Urinary bladder (tissue), 4 donors: ENCODE measurements around the gene HNRNPLL. TPM values are rescaled to one million over a fixed set of nuclear protein-coding genes. Genes with fewer than 3 reads are reported as not detected.
A peak's percentile ranks its signal among the peaks of the same experiment; 100 is the strongest.
"Not testable (repeated sequence)": the region's sequence is repeated elsewhere in the genome, so short reads cannot be mapped to it uniquely, and the experiment has no call there.

Experiments used
- DNase-seq: peaks from one replicate; pipeline ENCODE4 v3.0.0-alpha.2; 2015; ENCODE audit errors: extremely low spot score
- H3K27ac ChIP-seq: one replicate; pipeline ENCODE4 v1.5.1; 2013; ENCODE audit warnings: low read depth, mild to moderate bottlenecking, moderate library complexity
- H3K36me3 ChIP-seq: one replicate; pipeline ENCODE4 v1.6.1; 2013; ENCODE audit warnings: mild to moderate bottlenecking, moderate library complexity; ENCODE audit not compliant: insufficient read depth
- H3K4me1 ChIP-seq: one replicate; pipeline ENCODE4 v1.6.1; 2013; ENCODE audit warnings: mild to moderate bottlenecking, moderate library complexity; ENCODE audit not compliant: insufficient read depth
- H3K4me3 ChIP-seq: one replicate; pipeline ENCODE4 v1.5.1; 2013; ENCODE audit warnings: low read depth, low read length
- WGBS: extraction: QIAGEN DNeasy Blood & Tissue Kit; methylation state at CpG from one replicate; pipeline ENCODE4 v1.1.7; 2013; 5-methylcytosine and 5-hydroxymethylcytosine counted together
- polyA plus RNA-seq: library from polyadenylated mRNA; stranded (reverse); fragments of 200-250 nt; gene quantifications from one replicate; pipeline ENCODE4 v1.2.3, GENCODE V29; 2013
- total RNA-seq: library from RNA; depleted of rRNA; stranded (reverse); fragments of >200 nt; gene quantifications from one replicate; pipeline ENCODE4 v1.2.3, GENCODE V29; 2014
- donor health status: healthy with polysubstance abuse.
- donor health status: healthy.

Gene HNRNPLL
- total and polyA plus RNA-seq, 2 donors, result 28.4 to 106 TPM

- 82% methylated on average over 1 of the region's 1 CpG for WGBS
- H3K36me3 ChIP-seq, result no peaks in the 10 kb centered on the region
- no peaks in the 10 kb centered on the region for H3K4me1 ChIP-seq
- H3K4me3 ChIP-seq, result no peak overlapping the region
- DNase-seq, result no peak
- no peak overlapping the region for H3K27ac ChIP-seq
These were observed 54.9 kb downstream of the HNRNPLL start for GRCh38 chr2:38547791-38548190.

GRCh38 chr2:38546585-38546984 lies 56.1 kb downstream of the HNRNPLL start:
- Histone ChIP-seq H3K27ac (no peak overlapping the region), H3K36me3 (no peaks in the 10 kb centered on the region), H3K4me1 (no peaks in the 10 kb centered on the region), H3K4me3 (no peak overlapping the region)
- WGBS, result 88% methylated on average over 3 of the region's 3 CpGs
- no peak for DNase-seq

- no peaks in the 10 kb centered on the region for H3K4me1 ChIP-seq
- DNase-seq, result no peak
- H3K36me3 ChIP-seq, result no peaks in the 10 kb centered on the region
These were observed 56.7 kb downstream of the HNRNPLL start for GRCh38 chr2:38546064-38546463.

GRCh38 chr2:38542248-38542631 lies 60.5 kb downstream of the HNRNPLL start:
- not testable (repeated sequence) for DNase-seq, H3K36me3 ChIP-seq, H3K4me1 ChIP-seq, H3K27ac ChIP-seq, H3K4me3 ChIP-seq
- 79% methylated on average over 4 of the region's 4 CpGs for WGBS

More at GRCh38 chr2:38546064-38546463, 56.7 kb downstream of the HNRNPLL start:
- no peak overlapping the region for H3K4me3 ChIP-seq
- H3K27ac ChIP-seq, result no peak overlapping the region

GRCh38 chr2:38540580-38541286 lies 62.0 kb downstream of the HNRNPLL start:
- H3K27ac ChIP-seq, result no peak overlapping the region
- no peak for DNase-seq

GRCh38 chr2:38539086-38539485 lies 63.6 kb downstream of the HNRNPLL start:
- H3K4me1 ChIP-seq, result no peaks in the 10 kb centered on the region
- no peak overlapping the region for H3K4me3 ChIP-seq
- DNase-seq, result no peak
- H3K27ac ChIP-seq, result no peak overlapping the region
- H3K36me3 ChIP-seq, result no peaks in the 10 kb centered on the region
- 86% methylated on average over 5 of the region's 5 CpGs for WGBS

More at GRCh38 chr2:38540580-38541286, 62.0 kb downstream of the HNRNPLL start:
- H3K4me1 ChIP-seq, result no peaks in the 10 kb centered on the region
- H3K4me3 ChIP-seq, result no peak overlapping the region
- 41% methylated on average over 5 of the region's 5 CpGs for WGBS
- no peaks in the 10 kb centered on the region for H3K36me3 ChIP-seq

GRCh38 chr2:38537937-38538525 lies 64.7 kb downstream of the HNRNPLL start:
- WGBS, result 85% methylated on average over 3 of the region's 3 CpGs
- DNase-seq, result no peak
- no peaks in the 10 kb centered on the region for H3K4me1 ChIP-seq
- H3K4me3 ChIP-seq, result no peak overlapping the region
- no peaks in the 10 kb centered on the region for H3K36me3 ChIP-seq
- no peak overlapping the region for H3K27ac ChIP-seq

GRCh38 chr2:38537296-38537695 lies 65.4 kb downstream of the HNRNPLL start:
- not testable (repeated sequence) for H3K4me1 ChIP-seq, DNase-seq, H3K4me3 ChIP-seq, H3K36me3 ChIP-seq, H3K27ac ChIP-seq
- whole genome bisulfite sequencing, result 95% methylated on average over 13 of the region's 13 CpGs

GRCh38 chr2:38535744-38536506 lies 66.8 kb downstream of the HNRNPLL start:
- Histone ChIP-seq H3K4me3 (peak overlapping the region; percentile 21), H3K27ac (no peak overlapping the region), H3K36me3 (no peaks in the 10 kb centered on the region), H3K4me1 (no peaks in the 10 kb centered on the region)
- no peak for DNase-seq
- WGBS, result 3% methylated on average over 53 of the region's 53 CpGs

GRCh38 chr2:38535404-38535743 lies 67.4 kb downstream of the HNRNPLL start:
- H3K4me1 ChIP-seq, result no peaks in the 10 kb centered on the region
- 80% methylated on average over 11 of the region's 11 CpGs for WGBS
- no peaks in the 10 kb centered on the region for H3K36me3 ChIP-seq
- no peak for DNase-seq
- no peak overlapping the region for H3K4me3 ChIP-seq
- no peak overlapping the region for H3K27ac ChIP-seq

- 80% methylated on average over 16 of the region's 16 CpGs for WGBS
These were observed 67.9 kb downstream of the HNRNPLL start for GRCh38 chr2:38534746-38535403.

GRCh38 chr2:38533757-38534545 lies 68.8 kb downstream of the HNRNPLL start:
- DNase-seq, result no peak
- Histone ChIP-seq H3K27ac (no peak overlapping the region), H3K4me3 (no peak overlapping the region), H3K4me1 (no peaks in the 10 kb centered on the region), H3K36me3 (no peaks in the 10 kb centered on the region)
- 88% methylated on average over 10 of the region's 10 CpGs for WGBS

More at GRCh38 chr2:38534746-38535403, 67.9 kb downstream of the HNRNPLL start:
- no peaks in the 10 kb centered on the region for H3K4me1 ChIP-seq
- no peak overlapping the region for H3K4me3 ChIP-seq
- no peak overlapping the region for H3K27ac ChIP-seq
- no peaks in the 10 kb centered on the region for H3K36me3 ChIP-seq
- no peak for DNase-seq

GRCh38 chr2:38533180-38533579 lies 69.5 kb downstream of the HNRNPLL start:
- no peak overlapping the region for H3K27ac ChIP-seq
- WGBS, result 80% methylated on average over 9 of the region's 9 CpGs
- no peak overlapping the region for H3K4me3 ChIP-seq
- no peak for DNase-seq
- no peaks in the 10 kb centered on the region for H3K36me3 ChIP-seq
- no peaks in the 10 kb centered on the region for H3K4me1 ChIP-seq
